GM18505 (cell line): ENCODE results near the gene GRIN2A.

Experiments
- ATAC-seq: cut with Tn5 transposase; IDR thresholded peaks from one replicate; pipeline ENCODE4 v1.9.1; 2021; ENCODE audit not compliant: unreplicated experiment
- POLR2A ChIP-seq: IDR thresholded peaks from 4 replicates; pipeline ENCODE4 v1.6.1; 2011; ENCODE audit warnings: borderline replicate concordance; ENCODE audit not compliant: insufficient read depth, insufficient read length; ENCODE audit errors: extremely low read depth

GRIN2A gene

DNA sequence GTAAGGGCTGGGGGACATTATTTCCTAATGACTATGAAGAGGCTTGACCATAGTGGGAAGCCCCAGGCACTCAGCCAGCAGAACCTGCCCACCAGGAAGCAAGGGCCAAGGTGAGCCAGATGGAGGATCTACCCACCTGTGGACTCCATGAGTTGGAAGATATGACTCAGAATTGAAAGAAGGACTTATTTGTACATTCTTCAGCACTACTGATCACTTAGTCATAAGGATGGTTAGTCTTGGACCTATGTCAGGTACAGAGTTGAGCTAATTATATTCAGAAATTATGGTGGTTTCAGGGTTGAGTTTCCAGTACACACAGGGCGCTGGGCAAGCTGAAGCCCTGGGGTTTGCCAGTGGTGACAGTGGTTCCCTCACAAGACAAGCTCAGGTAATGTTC is 24.0 kb upstream of the GRIN2A start:
- no peak for TF ChIP-seq POLR2A
- no peak for ATAC-seq

DNA sequence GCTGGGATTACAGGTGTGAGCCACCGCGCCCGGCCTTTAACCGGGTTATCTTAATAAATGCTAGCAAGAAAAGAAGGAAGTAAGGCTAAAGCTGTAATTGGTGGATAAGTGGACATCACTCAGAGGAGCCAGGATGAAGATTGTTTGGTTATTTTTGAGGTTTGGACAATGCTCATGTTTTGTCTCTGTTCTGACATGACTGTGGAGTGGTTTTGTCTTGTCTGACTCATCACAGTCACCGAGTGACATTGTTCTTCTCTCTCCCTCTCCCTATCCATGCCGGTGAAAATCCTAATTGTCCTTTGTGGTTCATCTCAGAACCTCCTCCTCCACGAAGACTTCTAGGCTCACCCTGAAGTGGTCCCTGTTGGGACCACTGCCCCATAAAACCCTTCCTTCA is 23.5 kb upstream of the GRIN2A start:
- ATAC-seq, result no peak

DNA sequence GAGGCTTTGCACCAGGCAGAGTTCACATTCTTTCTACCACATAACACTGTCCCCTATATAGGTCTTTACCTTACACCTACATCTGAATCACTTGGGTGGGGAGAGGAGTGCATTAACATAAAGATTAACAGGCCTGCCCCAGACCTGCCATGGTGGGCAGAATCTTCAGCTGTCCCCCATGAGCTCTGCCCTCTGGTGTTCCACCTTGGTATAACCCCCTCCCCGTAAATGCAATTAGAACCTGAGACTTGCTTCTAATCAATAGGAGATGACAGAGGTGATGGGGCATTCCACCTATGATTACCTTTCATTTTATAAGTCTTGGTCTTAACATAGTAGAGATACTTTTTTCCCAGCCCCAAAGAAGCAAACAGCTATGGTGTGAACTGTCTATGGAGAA is 20.4 kb upstream of the GRIN2A start:
- no peak for TF ChIP-seq POLR2A
- no peak for ATAC-seq

More for the DNA sequence above, 23.5 kb upstream of the GRIN2A start:
- TF ChIP-seq POLR2A, result no peak

DNA sequence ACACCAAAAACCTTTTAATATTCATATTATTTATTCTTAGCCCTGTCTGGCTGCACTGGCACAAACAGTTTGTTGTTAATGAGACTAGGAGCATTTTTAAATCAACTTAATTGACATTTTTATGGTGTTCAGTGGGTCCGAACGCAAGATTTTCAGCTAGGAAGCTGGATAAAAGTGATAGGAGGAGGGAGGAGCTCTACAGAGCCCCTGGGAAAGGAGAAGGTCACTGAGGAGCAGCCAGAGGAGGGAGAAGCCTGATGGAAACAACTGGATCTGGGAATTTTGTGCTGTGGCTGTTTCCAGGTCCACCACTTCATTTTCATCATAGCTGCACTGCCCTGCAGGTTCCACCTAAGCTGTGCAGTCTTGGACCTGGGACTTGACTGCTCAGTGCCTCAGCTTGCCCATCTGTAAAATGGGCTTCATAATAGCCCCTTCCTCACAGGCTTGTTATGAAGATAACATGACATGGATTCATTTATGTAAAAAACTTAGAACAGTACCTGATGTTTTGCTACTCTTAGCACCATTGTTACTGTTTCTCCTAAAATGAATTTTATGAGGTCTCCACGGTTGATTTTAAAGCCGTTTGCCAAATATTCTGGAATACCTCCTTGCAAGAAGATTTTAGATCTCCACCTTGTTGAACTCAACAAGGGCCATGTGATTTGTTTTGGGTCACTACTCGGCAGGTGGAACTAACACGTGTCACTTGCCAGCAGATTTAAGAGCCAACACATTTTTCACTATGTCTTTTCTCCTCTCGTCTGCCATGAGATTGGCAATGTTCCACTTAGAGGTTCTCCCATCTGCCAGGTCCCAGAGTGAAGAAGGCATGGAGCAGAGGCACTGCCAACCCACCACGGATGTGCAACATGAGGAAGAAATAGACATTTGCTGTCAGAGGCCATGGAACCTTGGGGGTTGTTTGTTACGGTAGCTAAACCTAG is 18.7 kb upstream of the GRIN2A start:
- ATAC-seq, result no peak

DNA sequence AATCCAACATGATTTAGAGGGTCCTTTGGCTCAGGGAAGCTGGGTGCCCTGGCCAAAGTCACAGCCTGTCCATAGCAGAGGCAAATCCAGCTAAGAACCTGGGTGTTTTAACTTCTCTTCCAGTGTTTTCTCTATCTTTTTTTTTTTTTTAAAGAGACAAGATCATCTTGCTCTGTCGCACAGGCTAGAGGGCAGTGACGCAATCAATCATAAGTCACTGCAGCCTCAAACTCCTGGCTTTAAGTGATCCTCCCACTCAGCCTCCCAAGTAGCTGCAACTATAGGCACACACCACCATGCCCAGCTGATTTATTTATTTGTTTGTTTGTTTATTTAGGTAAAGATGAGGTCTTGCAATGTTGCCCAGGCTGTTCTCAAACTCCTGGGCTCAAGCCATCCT is 14.8 kb upstream of the GRIN2A start:
- TF ChIP-seq POLR2A, result no peak
- no peak for ATAC-seq

More for the DNA sequence above, 18.7 kb upstream of the GRIN2A start:
- TF ChIP-seq POLR2A, result no peak

DNA sequence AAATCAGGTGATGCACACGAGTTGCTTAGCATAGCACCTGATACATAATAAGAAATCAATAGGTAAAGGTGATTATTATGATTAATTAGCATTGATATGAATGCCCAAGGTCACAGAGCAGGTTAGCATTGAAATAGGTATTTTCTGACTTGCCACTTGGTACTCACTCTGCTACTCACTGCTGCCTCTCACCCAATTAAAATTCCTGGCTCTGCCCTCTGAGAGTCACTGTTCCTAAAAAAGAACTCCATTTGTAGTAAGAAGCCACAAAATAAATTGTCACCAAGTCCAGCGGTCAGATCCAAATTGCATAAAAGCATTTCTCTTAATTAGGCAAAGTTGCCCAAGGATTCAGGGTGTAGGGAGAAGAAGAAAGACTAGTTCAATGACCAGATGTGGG is 8.9 kb upstream of the GRIN2A start:
- no peak for TF ChIP-seq POLR2A
- ATAC-seq, result no peak

DNA sequence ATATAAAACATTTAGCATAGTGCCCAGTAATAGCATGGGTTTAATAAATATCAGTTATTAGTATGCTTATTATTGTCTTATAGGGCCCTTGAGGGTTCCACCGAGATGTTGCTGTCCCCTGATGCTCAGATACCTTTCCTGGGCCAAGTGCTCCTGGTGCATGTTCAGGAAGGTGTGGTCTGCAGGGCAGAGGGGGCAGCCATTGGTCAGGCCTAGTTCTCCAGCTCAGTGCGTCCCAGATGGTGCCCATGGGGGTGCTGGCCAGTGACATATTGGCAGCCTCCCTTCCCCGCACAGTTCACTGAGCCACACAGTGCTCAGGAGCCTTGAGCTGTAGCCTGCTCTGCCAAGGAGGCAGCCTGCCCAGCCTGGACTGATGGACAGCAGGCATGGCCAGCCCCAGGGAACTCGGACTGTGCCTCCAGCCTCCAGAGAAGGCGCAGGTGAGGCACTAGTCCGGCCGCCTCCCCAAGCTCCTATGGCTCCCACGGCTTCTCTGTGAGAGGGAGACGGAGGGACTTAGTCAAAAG is 7.7 kb upstream of the GRIN2A start:
- TF ChIP-seq POLR2A, result no peak
- no peak for ATAC-seq

DNA sequence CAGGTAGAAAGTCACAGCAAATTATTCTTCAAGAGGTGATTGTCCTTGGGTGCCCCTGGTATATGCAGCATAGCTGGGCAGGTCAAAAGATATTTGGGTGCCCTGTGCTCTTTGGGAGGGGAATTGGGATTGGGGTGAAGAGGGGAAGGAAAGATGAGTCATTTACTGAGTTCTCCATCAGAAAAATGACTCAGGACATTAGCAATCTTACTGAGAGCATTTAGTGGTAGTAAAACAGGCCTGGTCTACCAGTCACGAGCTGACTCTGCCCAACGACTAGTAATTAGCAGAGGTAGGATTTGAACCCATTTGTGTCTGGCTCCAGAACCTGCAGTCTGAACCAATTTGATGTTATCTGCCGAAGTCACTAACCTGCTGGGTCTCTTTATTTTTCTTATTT is 6.0 kb upstream of the GRIN2A start:
- no peak for TF ChIP-seq POLR2A
- ATAC-seq, result no peak

DNA sequence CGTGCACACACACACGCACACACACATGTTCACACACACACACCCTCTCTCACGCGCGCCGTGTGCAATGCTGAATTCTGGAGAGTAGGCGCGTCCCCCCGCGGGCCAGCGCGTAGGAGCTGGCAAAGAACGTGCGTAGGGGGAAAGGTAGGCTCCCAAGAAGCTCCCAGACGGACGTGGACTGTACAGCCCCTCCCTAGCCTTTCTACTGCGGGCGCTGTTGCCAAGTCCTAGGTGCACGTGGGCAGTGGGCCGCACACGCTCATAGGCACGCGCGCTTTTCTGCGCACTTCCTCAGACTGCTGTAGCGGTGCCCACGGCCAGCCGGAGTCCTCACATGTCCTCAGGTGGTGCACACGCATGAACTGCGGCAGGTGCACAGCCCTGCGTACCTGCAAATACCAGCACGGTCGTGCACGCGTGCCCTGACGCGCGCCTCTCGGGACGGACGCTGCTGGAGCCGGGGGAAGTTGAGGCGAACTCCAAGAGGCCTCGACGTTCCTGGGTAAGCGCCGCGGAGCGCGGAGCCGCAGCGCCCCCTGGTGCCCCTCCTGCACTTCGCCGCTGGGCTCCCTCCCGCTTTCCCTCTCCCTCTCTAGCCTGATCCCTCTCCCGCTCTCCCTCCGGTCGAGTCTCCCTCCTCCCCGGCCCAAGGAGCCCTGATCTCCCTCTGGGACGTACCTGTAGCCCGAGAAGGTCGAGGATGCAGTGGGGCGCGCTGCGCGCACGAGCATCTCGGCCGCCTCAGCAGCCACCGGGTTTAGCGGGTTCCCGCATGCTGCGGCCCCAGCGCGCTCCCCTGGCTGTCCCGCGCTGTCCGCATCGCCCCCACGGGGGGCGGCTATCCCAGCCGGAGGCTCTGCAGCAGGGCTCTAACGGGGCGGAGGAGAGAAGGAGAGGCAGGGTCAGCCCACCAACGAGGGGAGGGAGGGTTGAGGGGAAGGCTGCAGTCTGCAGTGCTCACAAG is 749 bp downstream of the GRIN2A start:
- no peak for TF ChIP-seq POLR2A
- no peak for ATAC-seq

DNA sequence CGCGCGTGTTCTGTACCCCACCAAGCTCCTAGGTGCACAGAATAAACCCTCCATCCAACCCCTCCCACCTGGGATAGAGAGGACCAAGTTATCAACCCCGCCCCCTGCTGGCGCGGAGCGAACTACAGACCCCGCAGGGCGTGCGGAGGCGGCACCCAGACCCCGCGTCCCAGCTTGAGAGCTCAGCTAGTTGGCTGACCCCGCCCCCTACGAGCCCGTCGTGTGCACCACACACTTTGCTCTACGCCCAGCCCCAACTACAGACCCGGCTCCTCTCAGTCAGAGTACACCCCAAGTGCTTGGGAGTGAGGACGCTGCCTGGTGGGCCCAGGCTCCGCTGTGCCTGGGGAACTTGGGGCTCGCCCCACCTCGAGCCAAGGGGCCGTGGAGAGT is 1.5 kb downstream of the GRIN2A start:
- TF ChIP-seq POLR2A, result no peak
- ATAC-seq, result no peak

DNA sequence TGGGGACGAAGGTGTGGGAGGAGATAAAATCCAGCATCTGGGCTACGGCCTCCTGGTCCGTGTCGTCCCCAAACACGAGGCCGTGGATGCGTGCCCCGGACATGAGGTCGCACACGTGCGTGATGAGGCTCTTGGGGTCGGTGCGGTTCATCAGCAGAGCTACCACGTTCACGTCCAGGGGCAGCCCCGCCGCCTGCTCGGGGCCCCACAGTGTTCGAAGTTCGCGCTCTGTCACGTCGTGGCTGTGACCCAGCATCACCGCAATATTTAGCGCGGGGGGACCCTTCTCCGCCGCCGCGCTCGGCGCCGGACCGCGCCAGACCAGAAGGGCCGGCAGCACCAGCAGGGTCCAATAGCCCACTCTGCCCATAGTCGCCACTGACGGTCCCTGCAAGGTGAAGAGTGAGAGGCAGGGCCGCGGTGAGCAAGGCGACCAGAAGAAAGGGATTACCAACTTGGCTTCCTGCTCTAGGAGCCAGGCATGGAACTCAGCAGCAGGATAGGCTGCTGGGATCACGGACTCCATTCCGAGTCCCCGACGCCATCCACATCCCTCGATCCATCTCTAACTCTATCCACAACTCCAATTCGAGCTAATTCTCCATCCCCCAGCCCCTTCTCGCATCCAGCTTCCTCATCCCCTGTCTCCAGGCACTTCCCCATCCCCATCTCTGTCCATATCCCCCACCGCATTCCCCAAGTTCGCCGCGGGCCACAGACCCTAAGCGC is 2.0 kb downstream of the GRIN2A start:
- no peak for ATAC-seq
- TF ChIP-seq POLR2A, result no peak

DNA sequence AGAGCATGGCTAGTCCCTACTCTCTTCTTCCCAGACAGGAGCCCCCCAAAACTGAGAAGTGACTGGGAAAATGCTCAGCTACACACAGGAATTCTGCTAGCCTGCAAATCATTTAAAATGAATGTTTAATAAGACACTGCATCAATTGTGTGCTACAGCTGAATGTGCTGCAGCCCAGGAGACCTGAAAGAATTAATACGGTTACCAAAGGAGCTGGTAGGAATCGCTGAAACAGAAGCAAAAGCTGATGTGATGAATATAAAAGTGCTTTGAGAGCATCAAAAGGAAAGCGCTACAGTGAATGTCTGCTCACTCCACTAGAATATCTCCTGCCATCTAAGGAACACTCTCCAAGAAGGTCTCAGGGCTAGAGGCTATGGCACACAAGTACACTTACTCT is 3.7 kb downstream of the GRIN2A start:
- no peak for ATAC-seq
- no peak for TF ChIP-seq POLR2A

DNA sequence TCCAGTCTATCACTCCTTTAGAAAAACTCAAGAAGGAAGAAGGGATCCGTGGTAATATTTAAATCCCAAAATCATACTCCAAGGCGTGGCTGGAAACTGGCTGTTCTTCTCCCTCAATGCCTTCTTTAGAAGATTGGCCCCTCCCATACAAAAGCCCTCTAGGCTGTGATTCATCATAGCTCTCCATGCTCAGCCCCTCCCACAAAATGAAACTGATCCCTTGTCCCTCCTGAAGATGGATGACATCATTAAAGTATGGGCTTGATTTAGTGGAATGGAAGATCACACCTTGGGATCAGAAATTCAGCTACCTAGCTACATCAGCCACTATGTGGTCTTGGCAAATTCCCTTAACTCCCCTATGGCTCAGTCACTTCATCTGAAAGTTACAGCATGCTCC is 4.1 kb downstream of the GRIN2A start:
- TF ChIP-seq POLR2A, result no peak
- no peak for ATAC-seq
